Hepatocyte (in vitro differentiated cells): ENCODE results near the gene CITED4. TPM values are rescaled to one million over a fixed set of nuclear protein-coding genes. Genes with fewer than 3 reads are reported as not detected.

Source experiments
- DNase-seq: peaks from one replicate; pipeline ENCODE4 v3.0.0-alpha.2; 2016; ENCODE audit warnings: low spot score
- H2AFZ ChIP-seq: fragments of 200-600 bp; sonication (generic); 2 replicates; pipeline ENCODE4 v1.6.0; 2016; ENCODE audit warnings: antibody characterized with exemption, mild to moderate bottlenecking
- H3K27ac ChIP-seq: fragments of 200-600 bp; sonication (generic); 2 replicates; pipeline ENCODE4 v1.5.1; 2016; ENCODE audit warnings: mild to moderate bottlenecking
- H3K27me3 ChIP-seq: fragments of 200-600 bp; sonication (generic); 2 replicates; pipeline ENCODE4 v1.6.1; 2016
- H3K36me3 ChIP-seq: fragments of 200-600 bp; sonication (generic); replicated peaks from 2 replicates; pipeline ENCODE4 v1.5.1; 2016; ENCODE audit warnings: low read depth; ENCODE audit not compliant: insufficient read depth
- H3K4me1 ChIP-seq: fragments of 200-600 bp; sonication (generic); 2 replicates; pipeline ENCODE4 v1.5.1; 2016; ENCODE audit warnings: mild to moderate bottlenecking, moderate library complexity; ENCODE audit not compliant: insufficient read depth
- H3K4me2 ChIP-seq: fragments of 200-600 bp; sonication (generic); 2 replicates; pipeline ENCODE4 v1.6.0; 2016
- H3K4me3 ChIP-seq: fragments of 200-600 bp; sonication (generic); 2 replicates; pipeline ENCODE4 v1.5.1; 2016; ENCODE audit warnings: mild to moderate bottlenecking
- H3K79me2 ChIP-seq: fragments of 200-600 bp; sonication (generic); 2 replicates; pipeline ENCODE4 v1.6.0; 2017; ENCODE audit warnings: mild to moderate bottlenecking
- H3K9me2 ChIP-seq: fragments of 200-600 bp; sonication (generic); replicated peaks from 2 replicates; pipeline ENCODE4 v1.6.0; 2017; ENCODE audit warnings: mild to moderate bottlenecking; ENCODE audit not compliant: insufficient read depth
- H3K9me3 ChIP-seq: fragments of 200-600 bp; sonication (generic); 2 replicates; pipeline ENCODE4 v1.5.1; 2016; ENCODE audit warnings: low read depth, mild to moderate bottlenecking
- H4K20me1 ChIP-seq: fragments of 200-600 bp; sonication (generic); 2 replicates; pipeline ENCODE4 v1.6.0; 2016; ENCODE audit warnings: mild to moderate bottlenecking; ENCODE audit not compliant: insufficient read depth, poor library complexity, severe bottlenecking
- CTCF ChIP-seq: fragments of 200-600 bp; sonication (generic); IDR thresholded peaks from 2 replicates; pipeline ENCODE4 v1.5.1; 2016; ENCODE audit warnings: antibody characterized with exemption, mild to moderate bottlenecking; ENCODE audit not compliant: poor library complexity
- EZH2 ChIP-seq: fragments of 200-600 bp; sonication (generic); IDR thresholded peaks from 2 replicates; pipeline ENCODE4 v1.6.1; 2016; ENCODE audit warnings: antibody characterized with exemption, mild to moderate bottlenecking, borderline replicate concordance
- EZH2phosphoT487 ChIP-seq: fragments of 200-600 bp; sonication (generic); IDR thresholded peaks from one replicate; pipeline ENCODE4 v1.6.1; 2018; ENCODE audit warnings: antibody characterized with exemption, mild to moderate bottlenecking, low read depth, moderate library complexity; ENCODE audit not compliant: unreplicated experiment, severe bottlenecking
- WGBS: methylation state at CpG from one replicate; pipeline ENCODE4 v1.1.6; 2016; ENCODE audit warnings: low lambda C conversion rate; ENCODE audit errors: missing lambda C conversion rate; 5-methylcytosine and 5-hydroxymethylcytosine counted together
- polyA plus RNA-seq: library from polyadenylated mRNA; unstranded; fragments of >200 nt; fragmentation: Nextera tagmentation; extraction: Ambion mirVana; gene quantifications from 2 replicates; pipeline ENCODE4 v1.2.1, GENCODE V29; 2016
- total RNA-seq: library from RNA; depleted of rRNA; stranded (reverse); fragments of >200 nt; gene quantifications from 2 replicates; pipeline ENCODE4 v1.2.3, GENCODE V29; 2014

Gene CITED4
- total and polyA plus RNA-seq, 2 experiments from 2014 or later = 6.8 to 29.0 TPM

- Histone ChIP-seq H3K4me1 (no peaks in the 10 kb centered on the region), H3K9me3 (no peaks in the 10 kb centered on the region), H3K4me3 (no peak overlapping the region), H4K20me1 (no peaks in the 10 kb centered on the region), H3K9me2 (no peaks in the 10 kb centered on the region), H2AFZ (no peak overlapping the region), H3K27ac (no peak overlapping the region), H3K27me3 (no peaks in the 10 kb centered on the region), H3K79me2 (no peaks in the 10 kb centered on the region), H3K4me2 (no peak overlapping the region), H3K36me3 (no peaks in the 10 kb centered on the region)
- 82% methylated on average over 11 of the region's 11 CpGs for WGBS
- TF ChIP-seq CTCF (no peak), EZH2phosphoT487 (no peak), EZH2 (no peak)
- no peak for DNase-seq
These were observed 27.1 kb downstream of the CITED4 start for GRCh38 chr1:40834968-40835545.

DNA sequence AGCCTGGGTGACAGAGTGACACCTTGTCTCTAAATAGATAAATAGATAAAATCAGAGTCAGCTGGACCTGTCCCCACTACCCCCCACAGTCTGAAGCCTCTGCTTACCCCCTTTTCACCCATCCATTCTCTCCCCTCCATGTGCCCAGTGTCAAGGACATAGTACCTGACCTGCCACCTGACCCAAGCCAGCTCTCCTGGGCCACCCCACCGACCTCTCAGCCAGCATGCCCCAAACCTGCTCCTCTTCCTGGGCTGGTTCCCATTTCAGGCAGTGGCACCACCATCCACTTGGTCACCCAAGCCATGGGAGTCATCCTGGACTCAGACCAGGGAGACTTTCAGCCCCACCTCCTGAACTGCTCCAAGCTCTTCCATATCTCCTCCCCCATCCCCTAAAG is 28.2 kb downstream of the CITED4 start:
- Histone ChIP-seq H3K27me3 (no peaks in the 10 kb centered on the region), H4K20me1 (no peaks in the 10 kb centered on the region), H3K9me3 (no peaks in the 10 kb centered on the region), H3K9me2 (no peaks in the 10 kb centered on the region), H3K4me1 (no peaks in the 10 kb centered on the region), H2AFZ (no peak overlapping the region), H3K27ac (no peak overlapping the region), H3K36me3 (no peaks in the 10 kb centered on the region), H3K79me2 (no peaks in the 10 kb centered on the region), H3K4me3 (no peak overlapping the region), H3K4me2 (no peak overlapping the region)
- DNase-seq = no peak
- 83% methylated on average over 1 of the region's 1 CpG for WGBS
- TF ChIP-seq EZH2phosphoT487 (no peak), EZH2 (no peak), CTCF (no peak)

DNA sequence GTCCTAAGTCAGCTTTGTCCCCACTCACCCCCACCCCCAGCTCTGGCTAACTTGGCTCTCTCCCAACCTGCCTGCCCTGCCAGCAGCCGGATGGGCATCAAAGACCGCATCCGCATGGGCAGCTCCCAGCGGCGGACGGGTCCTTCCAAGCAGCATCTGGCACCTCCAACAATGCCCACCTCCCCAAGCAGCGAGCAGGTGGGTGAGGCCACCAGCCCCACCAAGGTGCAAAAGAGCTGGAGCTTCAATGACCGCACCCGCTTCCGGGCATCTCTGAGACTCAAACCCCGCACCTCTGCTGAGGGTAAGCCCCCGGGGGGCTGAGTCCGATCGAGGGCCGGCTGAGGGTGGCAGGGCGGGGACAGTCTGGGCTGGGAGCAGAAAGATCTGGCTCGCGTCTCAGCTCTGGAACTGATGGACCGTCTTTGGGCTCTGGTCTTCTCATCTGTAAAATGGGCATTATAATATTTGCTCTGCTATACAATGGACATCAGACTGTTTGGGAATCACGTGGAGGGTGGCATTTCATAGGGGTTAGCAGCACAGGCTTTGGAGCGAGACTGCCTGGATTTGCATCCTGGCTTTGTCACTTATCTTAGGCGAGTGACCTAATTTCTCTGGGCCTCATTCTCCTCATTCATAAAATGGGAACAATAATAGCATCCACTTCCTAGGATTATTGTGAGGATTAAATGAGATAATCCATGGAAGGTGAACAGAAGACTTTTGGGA is 31.0 kb downstream of the CITED4 start:
- H4K20me1 ChIP-seq = no peaks in the 10 kb centered on the region
- 94% methylated on average over 22 of the region's 22 CpGs for WGBS
- no peak for TF ChIP-seq EZH2
- no peak for TF ChIP-seq CTCF
- no peak for TF ChIP-seq EZH2phosphoT487
- no peaks in the 10 kb centered on the region for H3K36me3 ChIP-seq
- H3K79me2 ChIP-seq = no peaks in the 10 kb centered on the region
- H3K27ac ChIP-seq = no peak overlapping the region
- H3K4me1 ChIP-seq = no peaks in the 10 kb centered on the region
- no peak overlapping the region for H3K4me3 ChIP-seq
- no peaks in the 10 kb centered on the region for H3K27me3 ChIP-seq
- no peaks in the 10 kb centered on the region for H3K9me2 ChIP-seq
- H3K9me3 ChIP-seq = no peaks in the 10 kb centered on the region
- H2AFZ ChIP-seq = no peak overlapping the region
- no peak for DNase-seq
- no peak overlapping the region for H3K4me2 ChIP-seq
